K562 (cell line): ENCODE data around the gene FIZ1. TPM values are rescaled to one million over a fixed set of nuclear protein-coding genes. Genes with fewer than 3 reads are reported as not detected.

Experiments used
- ATF7 ChIP-seq: fragments of 450-650 bp; IDR thresholded peaks from 2 replicates; pipeline ENCODE4 v1.7.1; 2014; ENCODE audit warnings: mild to moderate bottlenecking, moderate library complexity
- E2F4 ChIP-seq: sonication (generic); formaldehyde crosslinking; IDR thresholded peaks from 2 replicates; pipeline ENCODE4 v1.8.0; 2022; ENCODE audit warnings: mild to moderate bottlenecking, low read depth, missing genetic modification reagents
- GTF2A2 ChIP-seq: IDR thresholded peaks from 2 replicates; pipeline ENCODE4 v1.6.1; 2016; ENCODE audit warnings: mild to moderate bottlenecking, missing genetic modification characterization, missing compliant biosample characterization
- GTF2F1 ChIP-seq: IDR thresholded peaks from 2 replicates; pipeline ENCODE4 v1.6.1; 2011; ENCODE audit warnings: low read depth, low read length, improper control_type of control experiment
- JUN ChIP-seq, 2 experiments: sonication (generic) in 1 of 2; formaldehyde crosslinking in 1 of 2; IDR thresholded peaks; 2 replicates each; pipeline versions ENCODE4 v1.6.1 to v1.8.0; 2012 to 2022; ENCODE audit warnings: borderline replicate concordance in 2 of 2, mild to moderate bottlenecking in 2 of 2, improper control_type of control experiment in 1 of 2, low read depth in 1 of 2, low read length in 1 of 2, missing genetic modification reagents in 1 of 2
- KAT7 ChIP-seq: sonication (generic); formaldehyde crosslinking; IDR thresholded peaks from 2 replicates; pipeline ENCODE4 v1.8.0; 2022; ENCODE audit warnings: missing genetic modification reagents, mild to moderate bottlenecking, borderline replicate concordance
- KAT8 ChIP-seq: fragments of 450-650 bp; IDR thresholded peaks from 2 replicates; pipeline ENCODE4 v1.6.1; 2016; ENCODE audit warnings: low read depth, mild to moderate bottlenecking
- MAX ChIP-seq: sonication (generic); formaldehyde crosslinking; IDR thresholded peaks from 2 replicates; pipeline ENCODE4 v1.9.0; 2022; ENCODE audit warnings: mild to moderate bottlenecking, missing genetic modification reagents
- MCM2 ChIP-seq: fragments of 450-650 bp; IDR thresholded peaks from 2 replicates; pipeline ENCODE4 v1.6.1; 2017; ENCODE audit warnings: low read depth, mild to moderate bottlenecking
- MYC ChIP-seq, 2 experiments: fragments of 250-450 bp in 1 of 2; sonication (Bioruptor Pico) in 1 of 2; IDR thresholded peaks; 2 replicates each; pipeline versions ENCODE4 v1.5.1 to v1.6.1; 2012 to 2021; ENCODE audit warnings: low read depth in 2 of 2, borderline replicate concordance in 1 of 2, improper control_type of control experiment in 1 of 2, low read length in 1 of 2, mild to moderate bottlenecking in 1 of 2, moderate library complexity in 1 of 2
- NFATC3 ChIP-seq: fragments of 450-650 bp; IDR thresholded peaks from 2 replicates; pipeline ENCODE4 v1.6.1; 2017; ENCODE audit warnings: mild to moderate bottlenecking
- POLR2A ChIP-seq: fragments of 450-650 bp; conservative IDR thresholded peaks from 2 replicates; pipeline ENCODE4 v1.6.1; 2016
- TEAD1 ChIP-seq, 2 experiments: fragments of 450-650 bp in 1 of 2; sonication (generic) in 1 of 2; formaldehyde crosslinking; IDR thresholded peaks; 2 replicates each; pipeline versions ENCODE4 v1.4.0 to v1.8.0; 2020 to 2022; ENCODE audit warnings: mild to moderate bottlenecking in 2 of 2, missing genetic modification reagents in 1 of 2
- ZBTB33 ChIP-seq: sonication (generic); formaldehyde crosslinking; IDR thresholded peaks from 2 replicates; pipeline ENCODE4 v1.8.1; 2023; ENCODE audit warnings: mild to moderate bottlenecking, missing genetic modification reagents
- ZBTB7A ChIP-seq: IDR thresholded peaks from 2 replicates; pipeline ENCODE4 v1.6.1; 2011; ENCODE audit warnings: low read depth, mild to moderate bottlenecking, low read length, moderate library complexity, borderline replicate concordance; ENCODE audit not compliant: control insufficient read depth
- ZEB2 ChIP-seq: fragments of 450-650 bp; IDR thresholded peaks from 2 replicates; pipeline ENCODE4 v1.6.1; 2016
- ZFP1 ChIP-seq: fragments of 450-650 bp; formaldehyde crosslinking; IDR thresholded peaks from 2 replicates; pipeline ENCODE4 v1.4.0; 2020; ENCODE audit warnings: mild to moderate bottlenecking, mixed read lengths
- ZNF512 ChIP-seq: IDR thresholded peaks from 2 replicates; pipeline ENCODE4 v1.6.1; 2016; ENCODE audit warnings: missing genetic modification characterization, missing compliant biosample characterization
- ZNF740 ChIP-seq, 3 experiments: fragments of 200-800 bp in 1 of 3; sonication (Bioruptor generic) in 1 of 3; sonication (generic) in 1 of 3; formaldehyde crosslinking in 1 of 3; IDR thresholded peaks; 2 replicates each; pipeline versions ENCODE4 v1.6.1 to v1.8.0; 2016 to 2022; ENCODE audit warnings: mild to moderate bottlenecking in 2 of 3, missing compliant biosample characterization in 2 of 3, missing genetic modification characterization in 2 of 3, missing genetic modification reagents in 1 of 3
- ZNF778 ChIP-seq: fragments of 450-650 bp; formaldehyde crosslinking; IDR thresholded peaks from 2 replicates; pipeline ENCODE4 v1.4.0; 2020; ENCODE audit warnings: mild to moderate bottlenecking, moderate library complexity
- polyA plus RNA-seq, 8 experiments: library from polyadenylated mRNA; depleted of rRNA in 4 of 8; stranded (reverse) in 5 of 8; unstranded in 3 of 8; fragments of >200 nt; fragmentation: Nextera tagmentation in 2 of 8; fragmentation: Illumina TruSeq in 1 of 8; extraction: Ambion mirVana in 2 of 8; extraction: Trizol in 1 of 8; gene quantifications; 2 replicates each; pipeline versions ENCODE4 v1.2.1 to v1.2.3, GENCODE V29; 2011 to 2014; ENCODE audit warnings: inconsistent platforms in 1 of 8, missing spikeins in 1 of 8
- total RNA-seq, 7 experiments: library from RNA; depleted of rRNA in 6 of 7; stranded (reverse); fragments of >200 nt in 6 of 7; fragmentation: Illumina TruSeq in 2 of 7; extraction: Trizol in 2 of 7; gene quantifications; 2 replicates each; pipeline versions ENCODE4 v1.2.1 to v1.2.3, GENCODE V29; 2011 to 2021; ENCODE audit warnings: low replicate concordance in 1 of 7

FIZ1 gene
- total and polyA plus RNA-seq, 9 of the 15 experiments (the other 6 are each of a cell fraction or from before 2014, with no cell fraction given): 0.79 to 17.5 (median 5.5) TPM

GRCh38 chr19:55624109-55625003 lies 25.0 kb upstream of the FIZ1 start, which contains the start of gene ZNF784 (continued):
- peak; percentile 26; the same call in 1 of the 2 replicates for TF ChIP-seq ZBTB7A
- peak; percentile 55; the same call in 1 of the 2 replicates for TF ChIP-seq ATF7
- TF ChIP-seq ZFP1: no peak
- TF ChIP-seq KAT7 (CRISPR knock-in tag): 0 out of 2 replicates have a peak, but pooled peaks have one; percentile 71
- TF ChIP-seq MCM2: no peak
- TF ChIP-seq TEAD1 (CRISPR knock-in tag; IDR thresholded peaks at IDR 0.05): 0 out of 4 replicates have a peak, but pooled peaks of 1 of the 2 experiments have one; percentile 44
- TF ChIP-seq GTF2A2 (tag): no peak
- no peak for TF ChIP-seq ZNF512
- TF ChIP-seq ZEB2: 0 out of 2 replicates have a peak, but pooled peaks have one; percentile 59
- TF ChIP-seq MYC (IDR thresholded peaks at IDR 0.05; ENCODE audit: low read depth, low read length): peak; percentile 52
- no peak for TF ChIP-seq MYC (CRISPR knock-in tag; IDR thresholded peaks at IDR 0.05; ENCODE audit: borderline replicate concordance, low read depth)
- peak; percentile 10; the same call in 1 of the 2 replicates for TF ChIP-seq JUN (IDR thresholded peaks at IDR 0.05; ENCODE audit: borderline replicate concordance, low read depth, low read length)
- no peak for TF ChIP-seq JUN (CRISPR knock-in tag; IDR thresholded peaks at IDR 0.05; ENCODE audit: borderline replicate concordance)
- TF ChIP-seq POLR2A: peak; percentile 87
- no peak for TF ChIP-seq ZNF740 (CRISPR knock-in tag; IDR thresholded peaks at IDR 0.05)
- TF ChIP-seq ZNF740 (tag; IDR thresholded peaks at IDR 0.05): no peak
- no peak for TF ChIP-seq ZNF778 (CRISPR knock-in tag)
- 0 out of 2 replicates have a peak, but pooled peaks have one; percentile 17 for TF ChIP-seq ZBTB33 (CRISPR knock-in tag)
- peak; percentile 71; the same call in 1 of the 2 replicates for TF ChIP-seq E2F4 (CRISPR knock-in tag)
- peak; percentile 35; the same call in 1 of the 2 replicates for TF ChIP-seq MAX (CRISPR knock-in tag)
- TF ChIP-seq GTF2F1: no peak
- TF ChIP-seq KAT8: no peak
- no peak for TF ChIP-seq NFATC3
